Measurements from ENCODE around the gene MTHFD2.
"Not testable (repeated sequence)": the region's sequence is repeated elsewhere in the genome, so short reads cannot be mapped to it uniquely, and the experiment has no call there.

Gene MTHFD2
- total RNA-seq, result 78.0 to 110 reads per million in 2 donors

GRCh38 chr2:74198461-74199274, at the start of gene MTHFD2:
TSS of gene MTHFD2 (plus strand) at chr2:74198615. CDS start at chr2:74198642, 27 bp downstream.
- DNase-seq, result peak; percentile 77

- no peak for DNase-seq
These were observed 49.2 kb upstream of the MTHFD2 start for GRCh38 chr2:74149247-74149525.

GRCh38 chr2:74149570-74150319, 48.7 kb upstream of the MTHFD2 start:
- DNase-seq, result no peak

GRCh38 chr2:74152954-74153353, 45.5 kb upstream of the MTHFD2 start:
- no peak for DNase-seq

- DNase-seq, result no peak
These were observed 42.6 kb upstream of the MTHFD2 start for GRCh38 chr2:74155830-74156229.

GRCh38 chr2:74162951-74163350, 35.5 kb upstream of the MTHFD2 start:
- no peak for DNase-seq

- DNase-seq, result no peak
These were observed 33.7 kb upstream of the MTHFD2 start for GRCh38 chr2:74164761-74165160.

- no peak for DNase-seq
These were observed 29.7 kb upstream of the MTHFD2 start for GRCh38 chr2:74168739-74169138.

GRCh38 chr2:74174909-74175308, 23.5 kb upstream of the MTHFD2 start:
- DNase-seq, result no peak

- no peak for DNase-seq
These were observed 20.7 kb upstream of the MTHFD2 start for GRCh38 chr2:74177696-74178095.

- DNase-seq, result peak; percentile 82
These were observed 20.0 kb upstream of the MTHFD2 start, which contains the start of gene MOB1A for GRCh38 chr2:74178211-74179062. TSS of gene MOB1A (minus strand) at chr2:74178879. CDS start at chr2:74178674, 205 bp downstream.

- no peak for DNase-seq
These were observed 19.2 kb upstream of the MTHFD2 start for GRCh38 chr2:74179063-74179865.

- no peak for DNase-seq
These were observed 16.7 kb upstream of the MTHFD2 start for GRCh38 chr2:74181739-74182138.

- no peak for DNase-seq
These were observed 14.5 kb upstream of the MTHFD2 start for GRCh38 chr2:74183878-74184277.

- no peak for DNase-seq
These were observed 12.4 kb upstream of the MTHFD2 start for GRCh38 chr2:74186038-74186437.

- not testable (repeated sequence) for DNase-seq
These were observed 11.7 kb upstream of the MTHFD2 start for GRCh38 chr2:74186706-74187105.

GRCh38 chr2:74188018-74188601, 10.3 kb upstream of the MTHFD2 start:
- DNase-seq, result no peak

- no peak for DNase-seq
These were observed 9.7 kb upstream of the MTHFD2 start for GRCh38 chr2:74188696-74189095.

- DNase-seq, result no peak
These were observed 6.6 kb upstream of the MTHFD2 start for GRCh38 chr2:74191596-74192380.

GRCh38 chr2:74194799-74195198, 3.6 kb upstream of the MTHFD2 start:
- no peak for DNase-seq

- no peak for DNase-seq
These were observed 1.4 kb upstream of the MTHFD2 start for GRCh38 chr2:74197049-74197448.
